Measurements from ENCODE around the gene WDR88.
"Not testable (repeated sequence)": the region's sequence is repeated elsewhere in the genome, so short reads cannot be mapped to it uniquely, and the experiment has no call there.

The WDR88 gene

GRCh38 chr19:33199441-33200265 lies 67.7 kb downstream of the WDR88 start:
- no peak for DNase-seq

- DNase-seq = no peak
Measured at GRCh38 chr19:33201473-33201872, 69.6 kb downstream of the WDR88 start.

- DNase-seq = no peak
Measured at GRCh38 chr19:33201886-33202545, 70.1 kb downstream of the WDR88 start.

GRCh38 chr19:33202546-33203507 lies 70.9 kb downstream of the WDR88 start:
- no peak for DNase-seq

GRCh38 chr19:33203529-33203928 lies 71.6 kb downstream of the WDR88 start:
- DNase-seq = no peak

- no peak for DNase-seq
Measured at GRCh38 chr19:33204136-33204973, 72.4 kb downstream of the WDR88 start.

GRCh38 chr19:33205110-33205509 lies 73.2 kb downstream of the WDR88 start:
- no peak for DNase-seq

- no peak for DNase-seq
Measured at GRCh38 chr19:33205531-33206260, 73.8 kb downstream of the WDR88 start.

- no peak for DNase-seq
Measured at GRCh38 chr19:33206261-33207039, 74.5 kb downstream of the WDR88 start.

GRCh38 chr19:33207040-33207620 lies 75.2 kb downstream of the WDR88 start:
- no peak for DNase-seq

GRCh38 chr19:33207903-33208302 lies 76.0 kb downstream of the WDR88 start:
- no peak for DNase-seq

GRCh38 chr19:33208371-33208895 lies 76.5 kb downstream of the WDR88 start:
- DNase-seq = no peak

- DNase-seq = no peak
Measured at GRCh38 chr19:33208904-33209849, 77.3 kb downstream of the WDR88 start.

GRCh38 chr19:33209850-33210230 lies 77.9 kb downstream of the WDR88 start:
- not testable (repeated sequence) for DNase-seq

- DNase-seq = no peak
Measured at GRCh38 chr19:33210266-33210940, 78.5 kb downstream of the WDR88 start.

GRCh38 chr19:33211794-33212435 lies 80.0 kb downstream of the WDR88 start:
- DNase-seq = no peak

- DNase-seq = no peak
Measured at GRCh38 chr19:33212436-33213172, 80.7 kb downstream of the WDR88 start.
